22Rv1 (cell line): ENCODE measurements around the gene BPIFB6.

Experiments used
- CTCF ChIP-seq: fragments of 450-650 bp; IDR thresholded peaks from 2 replicates; pipeline ENCODE4 v1.5.1; 2017; ENCODE audit warnings: mild to moderate bottlenecking
- ZFX ChIP-seq: fragments of 450-650 bp; IDR thresholded peaks from 2 replicates; pipeline ENCODE4 v1.6.1; 2017; ENCODE audit warnings: antibody characterized with exemption, borderline replicate concordance

GRCh38 chr20:33092361-33092760 is 60.9 kb downstream of the BPIFB6 start:
- TF ChIP-seq CTCF (no peak), ZFX (no peak)
